HG02852 (cell line): ENCODE results near the gene NMU.
"Not testable (repeated sequence)": the region's sequence is repeated elsewhere in the genome, so short reads cannot be mapped to it uniquely, and the experiment has no call there.

ENCODE experiments used
- ATAC-seq: cut with Tn5 transposase; IDR thresholded peaks from one replicate; pipeline ENCODE4 v1.9.1; 2021; ENCODE audit warnings: mild to moderate bottlenecking, moderate library complexity; ENCODE audit not compliant: unreplicated experiment

Gene NMU

GRCh38 chr4:55625835-55626234 is 10.3 kb downstream of the NMU start:
- ATAC-seq = no peak

GRCh38 chr4:55624063-55624462 is 12.0 kb downstream of the NMU start:
- ATAC-seq = not testable (repeated sequence)

- ATAC-seq = no peak
Observed at GRCh38 chr4:55618546-55619143, 17.5 kb downstream of the NMU start.

DNA sequence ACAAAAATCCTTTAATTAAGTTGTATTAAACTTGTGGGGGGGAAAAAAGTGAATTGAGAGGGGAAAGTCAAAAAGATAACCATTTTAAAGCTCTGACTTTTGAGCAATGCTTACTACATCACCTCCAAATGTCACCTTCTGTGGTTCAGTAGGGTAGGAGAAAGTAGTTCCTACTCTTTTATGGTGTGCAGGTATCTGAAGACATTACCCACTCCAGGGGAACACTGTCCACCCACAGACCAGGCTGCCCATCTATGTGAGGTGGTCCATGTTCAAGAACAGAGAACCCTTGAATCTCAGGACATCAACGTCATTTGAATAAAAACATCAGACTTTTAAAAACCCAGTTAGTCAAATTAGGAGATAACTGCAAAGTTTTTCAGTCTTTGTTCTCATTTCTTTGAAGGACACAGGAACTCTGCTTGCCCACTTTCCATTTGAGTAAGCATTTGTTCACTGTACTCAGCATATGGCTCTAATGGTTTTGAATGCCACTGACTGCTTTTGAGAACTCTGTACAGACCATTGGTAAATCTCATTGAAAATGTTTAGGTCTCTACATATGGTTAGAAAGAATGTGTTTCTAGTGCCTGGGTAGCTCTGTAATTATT is 18.4 kb downstream of the NMU start:
- ATAC-seq = peak; percentile 100

GRCh38 chr4:55615008-55615407 is 21.1 kb downstream of the NMU start:
- no peak for ATAC-seq

GRCh38 chr4:55613621-55614020 is 22.5 kb downstream of the NMU start:
- no peak for ATAC-seq

GRCh38 chr4:55612341-55612740 is 23.8 kb downstream of the NMU start:
- no peak for ATAC-seq

DNA sequence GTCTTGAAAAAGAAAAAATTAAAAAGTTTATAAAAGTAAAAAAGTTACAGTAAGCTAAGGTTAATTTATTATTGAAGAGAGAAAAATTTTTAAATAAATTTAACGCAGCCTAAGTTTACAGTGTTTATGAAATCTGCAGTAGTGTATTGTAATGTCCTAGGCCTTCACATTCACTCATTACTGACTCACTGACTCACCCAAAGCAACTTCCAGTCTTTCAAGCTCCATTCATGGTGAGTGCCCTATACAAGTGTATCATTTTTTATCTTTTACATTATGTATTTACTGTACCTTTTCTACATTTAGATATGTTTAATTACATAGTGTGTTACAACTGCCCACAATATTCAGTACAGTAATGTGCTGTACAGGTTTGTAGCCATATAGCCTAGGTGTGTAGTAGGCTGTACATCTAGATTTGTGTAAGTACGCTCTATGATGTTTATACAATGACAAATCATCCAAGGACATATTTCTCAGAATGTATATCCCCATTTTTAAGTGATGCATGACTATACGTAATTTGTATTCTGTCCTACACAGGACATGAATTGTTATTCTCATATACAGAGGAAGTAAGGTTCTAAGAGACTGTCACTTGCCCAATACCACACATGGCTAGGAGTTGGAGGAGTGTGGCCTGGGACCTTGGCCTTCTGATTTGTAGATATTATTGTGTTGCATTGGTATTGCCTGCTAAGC is 24.6 kb downstream of the NMU start:
- ATAC-seq = no peak

DNA sequence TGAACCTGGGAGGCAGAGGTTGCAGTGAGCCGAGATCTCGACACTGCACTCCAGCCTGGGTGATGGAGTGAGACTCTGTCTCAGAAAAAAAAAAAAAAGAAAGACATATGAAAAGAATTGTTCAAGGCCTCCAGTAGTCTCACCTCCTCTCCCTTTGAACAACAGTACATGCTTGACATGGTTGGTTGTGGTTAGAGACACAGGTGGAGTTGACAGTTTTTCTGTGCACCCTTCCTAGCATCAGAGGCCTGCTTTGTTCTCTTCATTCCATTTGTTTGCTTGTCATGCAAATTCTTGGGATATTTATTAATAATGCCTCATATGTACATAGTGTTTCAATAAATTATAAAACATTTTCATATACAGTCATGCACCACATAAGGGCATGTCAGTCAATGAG is 25.7 kb downstream of the NMU start:
- no peak for ATAC-seq

DNA sequence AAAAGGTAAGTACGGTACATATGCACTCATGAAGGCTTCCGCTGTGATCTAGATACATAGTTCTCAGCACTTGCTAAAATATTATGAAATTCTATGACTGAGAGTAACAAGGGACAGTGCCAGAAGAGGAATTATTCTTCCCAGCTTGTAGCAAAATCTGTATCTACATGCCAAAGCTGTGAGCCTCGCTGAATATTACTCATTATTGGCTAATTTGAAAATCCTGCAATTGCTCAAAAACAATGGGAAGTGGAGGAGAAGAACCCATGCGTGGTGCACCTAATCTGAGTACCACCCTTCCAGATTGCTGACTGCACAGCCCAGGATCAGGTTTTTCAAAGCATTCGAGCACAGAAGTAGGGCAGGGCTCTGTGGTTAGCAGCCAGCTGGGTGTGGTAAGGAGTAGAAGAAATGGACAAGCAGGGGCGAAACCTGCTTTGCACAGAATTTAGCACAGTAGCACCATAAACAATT is 26.7 kb downstream of the NMU start:
- no peak for ATAC-seq

GRCh38 chr4:55608591-55608990 is 27.5 kb downstream of the NMU start:
- ATAC-seq = no peak

- ATAC-seq = no peak
Observed at GRCh38 chr4:55604996-55605395, 31.1 kb downstream of the NMU start.

- no peak for ATAC-seq
Observed at GRCh38 chr4:55600640-55601039, 35.5 kb downstream of the NMU start.

- no peak for ATAC-seq
Observed at GRCh38 chr4:55598641-55599040, 37.5 kb downstream of the NMU start.

- ATAC-seq = no peak
Observed at GRCh38 chr4:55592014-55592413, 44.1 kb downstream of the NMU start, which contains the start of gene PDCL2. TSS of gene PDCL2 (minus strand) at chr4:55592245. CDS start at chr4:55592109, 136 bp downstream.

DNA sequence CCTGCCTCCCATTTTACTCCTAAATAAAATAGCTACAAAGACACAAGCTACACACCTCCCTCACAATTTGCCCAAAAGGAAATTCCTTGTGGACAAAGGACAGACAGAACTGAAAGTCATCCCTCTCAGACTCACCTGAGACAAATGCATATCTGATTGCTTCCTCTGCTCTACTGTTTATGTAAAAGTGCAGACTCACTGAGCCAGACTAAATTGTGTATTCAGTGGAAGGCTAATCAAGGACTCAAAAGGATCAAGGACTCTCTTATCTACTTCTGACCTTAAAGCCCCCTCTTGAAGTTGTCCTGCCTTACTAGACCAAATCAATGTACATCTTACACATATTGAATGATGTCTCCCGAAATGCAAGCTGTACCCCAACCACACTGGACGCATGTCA is 47.9 kb downstream of the NMU start:
- ATAC-seq = no peak

GRCh38 chr4:55582773-55583172 is 53.3 kb downstream of the NMU start:
- ATAC-seq = not testable (repeated sequence)

DNA sequence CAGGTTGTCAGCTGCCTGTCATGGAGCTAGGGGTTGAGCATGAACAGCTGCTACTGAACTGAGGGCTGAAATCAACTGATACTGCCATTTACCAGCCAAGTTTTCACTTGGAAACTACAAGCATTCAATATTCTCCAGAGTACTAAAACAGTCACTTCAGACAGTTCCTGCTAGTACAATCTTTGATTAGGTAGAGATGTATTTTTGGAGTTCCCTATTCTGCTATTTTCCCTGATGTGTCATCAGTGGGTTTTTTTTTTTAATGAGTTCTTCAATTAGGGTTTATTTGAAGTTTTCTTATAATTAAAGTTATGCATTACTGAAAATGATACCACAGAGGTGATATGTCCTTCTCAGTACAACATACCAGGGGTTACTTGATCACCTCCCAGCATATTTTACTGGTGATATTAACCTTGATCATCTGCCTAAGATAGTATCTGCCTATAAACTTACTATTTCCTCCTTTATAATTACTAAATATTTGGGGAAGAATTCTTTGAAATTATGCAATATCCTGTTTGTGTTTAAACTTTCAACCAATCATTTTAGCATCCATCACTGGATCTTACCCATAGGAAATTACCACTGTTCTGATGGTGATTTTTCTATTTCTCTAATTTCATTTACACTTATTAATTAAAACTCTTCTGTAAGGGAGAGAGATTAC is 57.6 kb downstream of the NMU start:
- no peak for ATAC-seq

GRCh38 chr4:55575513-55575912 is 60.6 kb downstream of the NMU start:
- no peak for ATAC-seq

- ATAC-seq = no peak
Observed at GRCh38 chr4:55574252-55574651, 61.8 kb downstream of the NMU start.

DNA sequence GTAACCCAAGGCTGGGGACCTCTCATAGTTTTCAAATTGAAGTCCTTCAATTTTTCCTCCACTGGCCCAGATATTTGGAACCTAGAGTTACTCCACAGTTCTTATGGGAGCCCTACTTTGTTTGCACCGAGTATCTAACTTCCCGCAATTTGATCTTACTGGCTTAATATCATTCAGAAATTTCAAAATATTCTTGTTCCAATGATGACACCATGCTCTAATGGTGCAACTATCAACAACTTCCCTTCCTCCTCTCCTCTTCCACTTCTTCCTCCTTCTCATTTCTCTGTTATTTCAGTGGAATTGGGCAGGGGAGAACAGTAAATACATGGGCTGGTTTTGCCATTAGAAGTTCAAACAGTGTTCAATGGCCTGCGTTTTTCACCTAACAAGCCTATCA is 64.3 kb downstream of the NMU start:
- ATAC-seq = no peak
